ENCODE results near the gene CACNA1I.

- TF ChIP-seq CTCF (conservative IDR thresholded peaks at IDR 0.05; ENCODE audit: low read depth in 2 of 2) (no peak), POLR2AphosphoS5 (IDR thresholded peaks at IDR 0.05; ENCODE audit: low read depth) (no peak), REST (IDR thresholded peaks at IDR 0.05; ENCODE audit: unreplicated experiment) (no peak), JUNB (IDR thresholded peaks at IDR 0.05; ENCODE audit: unreplicated experiment) (no peak), EZH2phosphoT487 (IDR thresholded peaks at IDR 0.05; ENCODE audit: unreplicated experiment) (no peak)
Measured at GRCh38 chr22:39603345-39603744, 32.8 kb downstream of the CACNA1I start.

Measured in GM23338 (cell line).